Nephron progenitor cell (in vitro differentiated cells): ENCODE results near the gene PPFIA4.

Source experiments
- DNase-seq: peaks from one replicate; pipeline ENCODE4 v3.0.0; 2021
- H3K27ac Mint-ChIP-seq: 2 replicates; pipeline ENCODE4 v1.8.0; 2021; ENCODE audit warnings: mild to moderate bottlenecking, moderate library complexity, mixed read lengths
- H3K27me3 Mint-ChIP-seq: 2 replicates; pipeline ENCODE4 v1.8.0; 2021; ENCODE audit warnings: mild to moderate bottlenecking, low read depth, mixed read lengths; ENCODE audit not compliant: poor library complexity
- H3K36me3 Mint-ChIP-seq: 2 replicates; pipeline ENCODE4 v1.8.0; 2021; ENCODE audit warnings: low read depth, mixed read lengths
- H3K4me1 Mint-ChIP-seq: 2 replicates; pipeline ENCODE4 v1.8.0; 2021; ENCODE audit warnings: mixed read lengths
- H3K4me3 Mint-ChIP-seq: 2 replicates; pipeline ENCODE4 v1.8.0; 2021; ENCODE audit warnings: mild to moderate bottlenecking, moderate library complexity, mixed read lengths
- H3K9me3 Mint-ChIP-seq: 2 replicates; pipeline ENCODE4 v1.8.0; 2021; ENCODE audit warnings: mild to moderate bottlenecking, moderate library complexity, mixed read lengths
- TF ChIP-seq, protein P1 (sequence below): fragments of 200-600 bp; sonication (generic); IDR thresholded peaks from 2 replicates; pipeline ENCODE4 v1.5.0; 2021; ENCODE audit warnings: antibody characterized with exemption

PPFIA4 gene

DNA sequence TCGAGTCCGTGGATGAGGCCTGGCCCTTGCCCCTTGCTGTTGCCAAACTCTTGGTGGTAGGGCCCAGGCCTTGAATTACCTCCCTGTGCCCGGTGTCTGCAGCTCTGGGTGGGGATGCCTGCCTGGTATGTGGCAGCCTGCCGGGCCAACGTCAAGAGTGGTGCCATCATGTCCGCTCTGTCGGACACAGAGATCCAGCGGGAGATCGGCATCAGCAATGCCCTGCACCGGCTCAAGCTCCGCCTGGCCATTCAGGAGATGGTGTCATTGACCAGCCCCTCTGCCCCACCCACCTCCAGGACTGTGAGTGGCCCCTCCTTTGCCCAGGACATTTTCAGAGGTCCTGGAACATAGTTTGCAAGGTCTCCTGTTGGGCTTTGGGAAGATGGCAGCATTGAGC is 33.8 kb downstream of the PPFIA4 start:
- Mint-ChIP-seq H3K27ac (no peak overlapping the region), H3K9me3 (peaks cover 9% of the 10 kb centered on the region), H3K4me1 (peaks cover 52% of the 10 kb centered on the region), H3K36me3 (peaks cover 69% of the 10 kb centered on the region), H3K27me3 (peaks cover 4% of the 10 kb centered on the region), H3K4me3 (no peak overlapping the region)
- TF ChIP-seq, protein P1, sequence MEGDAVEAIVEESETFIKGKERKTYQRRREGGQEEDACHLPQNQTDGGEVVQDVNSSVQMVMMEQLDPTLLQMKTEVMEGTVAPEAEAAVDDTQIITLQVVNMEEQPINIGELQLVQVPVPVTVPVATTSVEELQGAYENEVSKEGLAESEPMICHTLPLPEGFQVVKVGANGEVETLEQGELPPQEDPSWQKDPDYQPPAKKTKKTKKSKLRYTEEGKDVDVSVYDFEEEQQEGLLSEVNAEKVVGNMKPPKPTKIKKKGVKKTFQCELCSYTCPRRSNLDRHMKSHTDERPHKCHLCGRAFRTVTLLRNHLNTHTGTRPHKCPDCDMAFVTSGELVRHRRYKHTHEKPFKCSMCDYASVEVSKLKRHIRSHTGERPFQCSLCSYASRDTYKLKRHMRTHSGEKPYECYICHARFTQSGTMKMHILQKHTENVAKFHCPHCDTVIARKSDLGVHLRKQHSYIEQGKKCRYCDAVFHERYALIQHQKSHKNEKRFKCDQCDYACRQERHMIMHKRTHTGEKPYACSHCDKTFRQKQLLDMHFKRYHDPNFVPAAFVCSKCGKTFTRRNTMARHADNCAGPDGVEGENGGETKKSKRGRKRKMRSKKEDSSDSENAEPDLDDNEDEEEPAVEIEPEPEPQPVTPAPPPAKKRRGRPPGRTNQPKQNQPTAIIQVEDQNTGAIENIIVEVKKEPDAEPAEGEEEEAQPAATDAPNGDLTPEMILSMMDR, result no peak
- DNase-seq, result no peak

DNA sequence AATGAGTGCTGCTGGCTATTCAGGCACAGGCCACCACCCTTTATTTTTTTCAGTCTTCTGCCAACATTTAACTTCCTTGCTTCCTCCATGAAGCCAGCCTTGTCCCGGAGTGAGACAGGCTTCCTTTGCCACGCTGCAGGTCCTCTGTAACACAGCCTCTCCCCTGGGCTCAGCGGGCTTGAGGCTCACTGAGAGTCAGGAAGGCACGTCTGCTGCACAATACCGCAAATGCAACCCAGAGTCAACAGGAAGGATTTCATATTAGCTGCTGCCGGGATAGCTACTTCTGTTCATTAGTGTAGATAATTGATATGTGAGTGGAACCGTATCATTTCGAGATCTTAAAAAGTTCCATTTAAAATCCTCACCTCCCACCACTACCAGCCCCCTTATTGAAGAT is 37.0 kb downstream of the PPFIA4 start:
- H3K4me1 Mint-ChIP-seq, result peaks cover 20% of the 10 kb centered on the region
- H3K4me3 Mint-ChIP-seq, result no peak overlapping the region
- peaks cover 73% of the 10 kb centered on the region for H3K36me3 Mint-ChIP-seq
- DNase-seq, result no peak
- H3K9me3 Mint-ChIP-seq, result peaks cover 9% of the 10 kb centered on the region
- TF ChIP-seq, protein P1, result no peak
- peaks cover 4% of the 10 kb centered on the region for H3K27me3 Mint-ChIP-seq
- H3K27ac Mint-ChIP-seq, result no peak overlapping the region

DNA sequence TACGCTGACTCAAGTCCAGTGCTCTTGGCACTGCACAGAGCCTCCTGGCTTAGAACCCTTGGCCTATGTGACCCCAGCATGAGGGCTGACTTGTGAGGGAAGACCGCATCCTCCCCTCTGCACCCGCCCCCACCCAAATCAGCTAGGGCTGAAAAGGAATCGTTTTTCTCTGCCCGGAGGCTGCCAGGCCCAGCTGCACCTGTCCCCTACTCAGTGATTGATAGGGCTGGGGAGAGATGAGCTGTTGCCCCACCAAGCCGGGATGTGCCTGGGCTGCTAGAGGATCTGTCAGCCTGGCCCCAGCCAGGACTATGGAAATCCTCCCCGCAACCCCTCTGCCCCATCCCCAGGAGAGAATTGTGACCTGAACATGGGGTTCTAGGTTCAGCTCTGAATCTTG is 38.9 kb downstream of the PPFIA4 start:
- Mint-ChIP-seq H3K4me1 (peaks cover 19% of the 10 kb centered on the region), H3K27ac (no peak overlapping the region), H3K4me3 (no peak overlapping the region), H3K27me3 (peaks cover 4% of the 10 kb centered on the region), H3K36me3 (peaks cover 65% of the 10 kb centered on the region), H3K9me3 (peaks cover 9% of the 10 kb centered on the region)
- DNase-seq, result no peak
- TF ChIP-seq, protein P1, result no peak

DNA sequence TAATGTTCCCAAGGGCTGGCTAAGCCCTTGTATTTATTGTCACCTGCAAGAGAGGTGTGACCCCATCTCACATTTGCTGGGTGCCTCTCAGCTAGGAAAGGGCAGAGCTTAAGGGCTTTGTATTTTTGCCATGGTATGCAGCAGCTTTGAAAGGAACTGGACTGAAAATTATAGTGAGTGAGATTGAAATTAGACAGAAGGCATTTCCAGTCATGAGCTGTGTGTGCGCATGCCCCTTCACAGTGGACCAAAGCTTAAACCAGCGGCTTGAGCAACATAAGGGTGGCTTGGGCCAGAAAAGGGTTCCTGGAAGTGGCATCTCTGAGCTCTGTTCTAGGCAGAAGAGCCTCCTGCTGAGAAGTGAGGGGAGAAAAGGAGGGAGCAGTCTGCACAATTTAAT is 39.7 kb downstream of the PPFIA4 start:
- no peak overlapping the region for H3K27ac Mint-ChIP-seq
- H3K4me3 Mint-ChIP-seq, result no peak overlapping the region
- peaks cover 57% of the 10 kb centered on the region for H3K36me3 Mint-ChIP-seq
- H3K9me3 Mint-ChIP-seq, result peaks cover 5% of the 10 kb centered on the region
- H3K27me3 Mint-ChIP-seq, result peaks cover 8% of the 10 kb centered on the region
- TF ChIP-seq, protein P1, result no peak
- DNase-seq, result no peak
- H3K4me1 Mint-ChIP-seq, result peaks cover 19% of the 10 kb centered on the region

- Mint-ChIP-seq H3K27me3 (peaks cover 8% of the 10 kb centered on the region), H3K27ac (no peak overlapping the region), H3K36me3 (peaks cover 54% of the 10 kb centered on the region), H3K4me1 (peaks cover 16% of the 10 kb centered on the region), H3K4me3 (no peak overlapping the region), H3K9me3 (peaks cover under 1% of the 10 kb centered on the region)
- TF ChIP-seq, protein P1, result no peak
- DNase-seq, result no peak
Observed at GRCh38 chr1:203066965-203067364, 40.7 kb downstream of the PPFIA4 start.

- Mint-ChIP-seq H3K9me3 (no peaks in the 10 kb centered on the region), H3K4me1 (peaks cover 8% of the 10 kb centered on the region), H3K36me3 (peaks cover 59% of the 10 kb centered on the region), H3K27ac (no peak overlapping the region), H3K4me3 (no peak overlapping the region), H3K27me3 (peaks cover 18% of the 10 kb centered on the region)
- DNase-seq, result no peak
- TF ChIP-seq, protein P1, result no peak
Observed at GRCh38 chr1:203069030-203069747, 42.9 kb downstream of the PPFIA4 start.
